IPS-NIHi7 (cell line): Measurements from ENCODE around the gene TSPAN11.

ENCODE experiments used
- DNase-seq: peaks from one replicate; pipeline ENCODE4 v3.0.0; 2012; ENCODE audit warnings: mixed read lengths; ENCODE audit errors: extremely low spot score

TSPAN11 gene

DNA sequence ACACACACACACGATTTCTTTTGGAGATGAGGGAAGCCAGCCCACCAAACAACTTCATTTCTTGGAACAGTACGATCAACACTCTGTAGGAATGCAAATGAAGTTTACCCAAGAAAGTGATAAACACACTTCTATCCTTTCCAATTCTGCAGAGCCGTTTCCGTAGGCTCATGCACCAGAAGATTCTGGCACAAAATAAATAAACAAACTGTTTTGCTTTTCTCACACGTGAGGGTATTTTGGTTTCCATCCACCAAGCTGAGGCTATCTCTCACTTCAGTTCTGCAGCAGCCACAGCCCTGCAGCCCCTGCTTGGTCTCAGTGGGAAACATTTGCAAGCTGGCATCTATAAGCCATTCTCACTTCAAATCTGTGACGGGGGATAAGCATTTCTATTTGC lies 15.3 kb upstream of the TSPAN11 start:
- DNase-seq = no peak

- DNase-seq = no peak
Observed at GRCh38 chr12:30913323-30913722, 13.2 kb upstream of the TSPAN11 start.

DNA sequence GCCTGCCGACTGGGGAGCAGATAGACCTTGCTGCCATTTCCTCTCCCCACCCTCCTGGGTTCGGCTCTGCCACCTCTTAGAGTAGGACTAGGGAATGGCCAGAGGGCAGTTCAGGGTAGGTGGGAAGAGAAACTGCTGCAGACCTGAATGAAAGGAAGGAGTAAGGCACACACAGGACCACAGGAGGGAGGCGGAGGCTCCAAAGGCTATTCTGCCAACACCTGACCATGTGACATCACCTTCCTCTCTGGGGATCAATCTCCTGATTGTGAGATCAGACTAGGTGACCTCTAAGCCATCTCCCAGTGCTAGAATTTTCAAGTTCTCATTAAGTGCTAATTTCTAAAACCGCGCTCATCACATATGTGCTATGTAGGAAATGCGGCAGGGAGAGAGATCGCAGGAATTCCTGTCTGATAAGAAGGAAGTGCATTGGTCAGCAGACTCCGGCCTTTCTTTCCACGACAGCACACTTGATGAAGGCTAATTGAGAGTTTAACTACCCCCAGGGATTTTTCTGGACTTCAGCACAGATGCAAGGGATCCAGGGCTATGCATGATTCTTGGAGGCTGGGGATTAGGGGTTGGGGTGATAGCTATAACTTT lies 11.5 kb upstream of the TSPAN11 start:
- DNase-seq = no peak

- no peak for DNase-seq
Observed at GRCh38 chr12:30923057-30923456, 3.5 kb upstream of the TSPAN11 start.

GRCh38 chr12:30925607-30926242 lies 823 bp upstream of the TSPAN11 start:
- DNase-seq = peak; percentile 32

DNA sequence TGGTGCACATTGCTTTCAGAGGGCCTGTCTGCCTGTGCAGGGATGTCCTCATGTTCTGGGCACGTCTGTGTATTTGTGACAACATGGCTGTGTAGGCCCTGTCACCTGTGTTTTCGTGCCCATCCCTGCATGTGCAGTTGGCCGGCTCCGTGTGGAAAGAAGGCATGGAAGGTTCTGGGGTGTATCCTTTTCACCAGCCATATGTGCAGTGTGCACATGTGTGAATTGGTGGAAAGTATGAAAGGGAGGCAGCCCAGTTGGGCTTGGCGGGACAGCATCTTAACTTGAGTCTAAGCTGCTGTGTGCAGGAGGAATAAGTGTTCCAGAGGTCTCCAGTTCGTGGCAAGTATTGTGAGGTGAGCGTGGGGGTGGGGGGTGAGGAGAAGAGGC lies 669 bp downstream of the TSPAN11 start:
- no peak for DNase-seq

DNA sequence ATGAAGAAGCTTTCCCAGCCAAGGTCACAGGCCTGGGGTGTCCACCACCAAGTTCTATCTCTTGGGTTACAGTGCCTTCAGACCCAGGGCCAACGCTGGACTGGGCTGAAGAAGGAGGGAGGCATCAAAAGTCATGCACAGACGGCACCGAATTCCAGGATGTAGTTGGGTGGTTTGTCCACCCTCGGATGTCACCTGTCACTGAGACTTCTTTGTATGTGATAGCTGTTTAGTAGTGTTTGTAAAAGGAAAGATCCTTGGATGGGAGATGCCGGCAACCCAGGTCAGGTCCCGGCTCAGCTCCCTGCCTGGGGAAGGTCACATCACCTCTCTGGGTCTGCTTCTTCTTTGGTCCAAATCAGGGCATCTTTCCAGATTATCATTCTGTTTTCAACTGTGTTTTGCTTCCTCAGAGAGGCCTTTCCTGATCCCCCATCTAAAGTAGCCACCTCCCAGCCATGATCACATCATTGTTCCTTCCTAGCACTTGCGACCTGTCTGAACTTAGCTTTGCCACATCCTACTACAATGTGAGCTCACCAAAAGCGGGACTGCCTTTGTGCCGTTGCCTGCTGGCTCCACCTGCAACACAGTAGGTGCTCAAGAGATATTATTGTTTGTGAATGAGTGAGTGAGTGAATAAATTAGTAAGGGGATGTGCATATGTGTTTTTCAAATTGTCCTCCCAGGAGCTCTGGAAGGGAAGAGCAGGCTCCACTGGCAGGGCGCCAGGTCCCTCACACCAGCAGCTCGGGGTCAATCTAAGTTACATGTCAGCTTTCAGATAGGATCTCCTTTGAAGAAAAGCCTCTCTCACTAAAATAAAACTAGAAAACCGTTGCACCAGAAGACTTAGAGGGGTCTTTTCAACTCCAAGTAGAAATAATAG lies 2.1 kb downstream of the TSPAN11 start:
- no peak for DNase-seq

DNA sequence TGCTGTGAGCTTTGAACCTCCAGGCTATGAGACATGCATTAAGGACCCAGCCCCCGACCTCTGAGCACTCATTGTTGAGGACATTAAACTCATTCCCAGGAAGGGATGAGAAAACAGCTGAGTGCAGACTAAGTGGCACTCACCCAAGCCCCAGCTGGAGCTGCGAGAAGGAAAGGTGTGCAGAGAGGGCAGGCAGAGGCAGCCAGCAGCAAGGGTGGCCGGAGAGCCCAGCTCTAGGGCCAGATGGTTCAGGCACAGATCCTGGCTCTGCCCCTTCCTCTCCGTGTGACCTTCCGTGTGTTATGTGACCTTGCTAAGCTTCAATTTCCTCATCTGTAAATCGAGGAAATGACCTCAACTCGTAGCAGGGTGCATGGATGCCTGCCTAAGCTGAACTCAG lies 3.7 kb downstream of the TSPAN11 start:
- DNase-seq = no peak

GRCh38 chr12:30930641-30931040 lies 4.1 kb downstream of the TSPAN11 start:
- DNase-seq = no peak

DNA sequence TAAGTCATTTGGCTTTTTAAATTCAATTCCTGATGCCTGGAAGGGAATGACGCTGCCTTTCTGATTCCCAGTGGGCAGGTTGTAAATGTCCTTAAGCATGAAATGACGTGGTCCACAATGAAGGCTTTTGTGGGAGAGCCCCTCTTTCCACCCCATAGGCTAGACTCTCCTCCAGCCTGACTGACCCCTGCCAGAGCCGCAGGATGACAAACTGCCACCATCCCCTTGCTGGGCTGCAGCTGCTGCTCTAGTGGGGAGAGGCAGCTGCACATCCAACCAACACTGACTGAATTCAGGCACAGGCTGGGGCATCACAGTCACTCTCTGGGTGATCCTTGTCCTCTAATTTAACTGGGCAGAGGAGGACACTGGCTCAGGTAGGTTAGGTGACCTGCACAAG lies 6.3 kb downstream of the TSPAN11 start:
- DNase-seq = no peak

GRCh38 chr12:30934811-30935210 lies 8.3 kb downstream of the TSPAN11 start:
- DNase-seq = no peak

DNA sequence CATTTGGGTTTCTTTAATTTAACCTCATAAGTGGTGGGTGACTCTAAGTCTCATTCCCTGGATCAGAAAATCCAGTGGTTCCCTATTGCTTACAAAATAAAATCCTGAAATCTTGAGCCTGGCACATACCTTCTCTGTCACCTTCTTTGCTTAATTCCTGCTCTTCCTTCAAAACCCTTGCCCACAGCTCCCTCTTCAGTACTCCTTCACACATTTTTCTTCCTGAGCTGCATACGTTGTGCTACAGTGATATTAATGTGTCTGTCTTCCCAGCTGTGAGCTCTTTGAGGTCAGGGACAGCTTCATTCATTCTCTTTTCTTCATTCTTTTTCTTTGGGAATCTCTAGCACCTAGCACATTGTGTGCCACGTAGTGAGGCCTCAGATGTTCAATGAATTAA lies 9.5 kb downstream of the TSPAN11 start:
- no peak for DNase-seq

DNA sequence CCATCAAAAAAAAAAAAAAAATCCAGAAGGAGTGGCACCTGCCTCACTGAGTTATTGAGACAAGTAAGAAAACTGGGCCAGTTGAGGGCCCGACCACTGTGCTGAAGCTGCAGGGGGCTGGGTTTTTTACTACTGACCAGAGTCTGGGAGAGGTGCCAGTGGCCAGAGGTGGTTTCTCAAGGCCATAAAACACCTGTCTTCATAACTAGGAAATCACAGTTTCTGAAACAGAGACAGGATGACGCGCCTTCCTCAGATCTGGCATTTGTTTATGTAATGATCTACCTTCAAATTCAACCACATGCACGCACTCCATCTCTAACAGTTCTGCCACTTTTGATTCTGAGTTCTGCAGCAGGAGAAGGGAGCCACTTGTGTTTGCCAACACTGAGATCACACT lies 12.7 kb downstream of the TSPAN11 start:
- DNase-seq = no peak

- DNase-seq = no peak
Observed at GRCh38 chr12:30942486-30942885, 15.9 kb downstream of the TSPAN11 start.

GRCh38 chr12:30942936-30943335 lies 16.4 kb downstream of the TSPAN11 start:
- DNase-seq = no peak

GRCh38 chr12:30945443-30946164 lies 19.1 kb downstream of the TSPAN11 start:
- DNase-seq = no peak

GRCh38 chr12:30952015-30952414 lies 25.5 kb downstream of the TSPAN11 start:
- no peak for DNase-seq

GRCh38 chr12:30953257-30953656 lies 26.7 kb downstream of the TSPAN11 start:
- DNase-seq = no peak

DNA sequence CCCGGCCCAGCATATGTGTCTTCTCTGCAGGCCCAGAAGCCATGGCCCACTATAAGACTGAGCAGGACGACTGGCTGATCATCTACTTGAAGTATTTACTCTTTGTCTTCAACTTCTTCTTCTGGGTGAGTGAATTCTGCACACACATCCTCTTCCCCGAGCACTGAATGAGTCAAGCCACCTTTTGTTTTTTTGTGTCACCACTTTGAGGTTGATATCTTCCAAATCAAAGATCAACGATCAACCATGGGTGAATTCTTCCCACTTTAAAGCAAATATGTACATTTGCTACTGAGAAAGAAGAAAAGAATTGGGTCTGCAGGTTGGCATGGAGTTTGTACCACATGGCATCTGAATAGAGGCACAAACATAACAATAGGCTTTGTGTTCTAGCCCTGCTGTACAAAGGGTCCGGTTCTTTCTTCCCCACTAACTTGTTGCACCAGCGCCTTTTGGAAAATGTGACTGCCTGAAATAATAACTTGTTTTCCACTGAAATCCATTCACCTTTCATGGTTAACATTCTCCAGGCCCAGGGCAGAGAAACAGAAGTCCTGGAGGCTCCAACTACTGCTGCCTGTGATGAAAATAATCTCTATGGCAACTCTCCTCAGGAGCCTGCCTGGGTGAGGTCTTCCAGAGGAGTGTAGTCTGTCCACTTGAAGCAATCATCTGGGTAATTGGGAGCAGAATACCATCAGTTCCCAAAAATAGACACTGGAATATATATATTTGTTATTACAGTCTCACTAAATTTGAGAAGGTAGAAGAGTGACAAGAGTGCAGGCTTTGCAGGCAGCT lies 27.6 kb downstream of the TSPAN11 start:
- no peak for DNase-seq

GRCh38 chr12:30955214-30955613 lies 28.7 kb downstream of the TSPAN11 start:
- DNase-seq = no peak

- no peak for DNase-seq
Observed at GRCh38 chr12:30959110-30959710, 32.7 kb downstream of the TSPAN11 start.
